Measurements from ENCODE around the gene RARS1. TPM values are rescaled to one million over a fixed set of nuclear protein-coding genes. Genes with fewer than 3 reads are reported as not detected.

RARS1 gene
- total RNA-seq, 2 experiments from 2014 or later = 80.9 to 84.0 TPM

Small RNA genes lying within 50 kb of the gene (microRNA-seq; reads per million reads assigned to microRNA genes)
- gene MIR103A1 (ENCODE audit: borderline microRNAs expressed, borderline replicate concordance) = not detected
- not detected for gene MIR103B1 (ENCODE audit: borderline microRNAs expressed, borderline replicate concordance)

Other genes starting within 250 kb of the RARS1 start
- 1 to 10 TPM; 1.7 to 2.1 TPM for gene WWC1, start 194.8 kb upstream of the RARS1 start, total RNA-seq
- under 1 TPM in 1 of 2 experiments, not detected in 1; 0.21 TPM for gene FBLL1, start 42.8 kb downstream of the RARS1 start, total RNA-seq
- 10 to 100 TPM; 44.9 to 45.1 TPM for gene PANK3, start 92.9 kb downstream of the RARS1 start, total RNA-seq